GM20431 (cell line): ENCODE measurements around the gene ANO5.

Experiments
- in situ Hi-C: fragments of 300-500 bp; cut with MseI, MboI; formaldehyde crosslinking; loops from one replicate; pipeline ENCODE4 v1.15.0; 2020; ENCODE audit warnings: low sequenced_read_pairs; ENCODE audit not compliant: unreplicated experiment

ANO5 gene, protein sequence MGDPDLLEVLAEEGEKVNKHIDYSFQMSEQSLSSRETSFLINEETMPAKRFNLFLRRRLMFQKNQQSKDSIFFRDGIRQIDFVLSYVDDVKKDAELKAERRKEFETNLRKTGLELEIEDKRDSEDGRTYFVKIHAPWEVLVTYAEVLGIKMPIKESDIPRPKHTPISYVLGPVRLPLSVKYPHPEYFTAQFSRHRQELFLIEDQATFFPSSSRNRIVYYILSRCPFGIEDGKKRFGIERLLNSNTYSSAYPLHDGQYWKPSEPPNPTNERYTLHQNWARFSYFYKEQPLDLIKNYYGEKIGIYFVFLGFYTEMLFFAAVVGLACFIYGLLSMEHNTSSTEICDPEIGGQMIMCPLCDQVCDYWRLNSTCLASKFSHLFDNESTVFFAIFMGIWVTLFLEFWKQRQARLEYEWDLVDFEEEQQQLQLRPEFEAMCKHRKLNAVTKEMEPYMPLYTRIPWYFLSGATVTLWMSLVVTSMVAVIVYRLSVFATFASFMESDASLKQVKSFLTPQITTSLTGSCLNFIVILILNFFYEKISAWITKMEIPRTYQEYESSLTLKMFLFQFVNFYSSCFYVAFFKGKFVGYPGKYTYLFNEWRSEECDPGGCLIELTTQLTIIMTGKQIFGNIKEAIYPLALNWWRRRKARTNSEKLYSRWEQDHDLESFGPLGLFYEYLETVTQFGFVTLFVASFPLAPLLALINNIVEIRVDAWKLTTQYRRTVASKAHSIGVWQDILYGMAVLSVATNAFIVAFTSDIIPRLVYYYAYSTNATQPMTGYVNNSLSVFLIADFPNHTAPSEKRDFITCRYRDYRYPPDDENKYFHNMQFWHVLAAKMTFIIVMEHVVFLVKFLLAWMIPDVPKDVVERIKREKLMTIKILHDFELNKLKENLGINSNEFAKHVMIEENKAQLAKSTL

DNA sequence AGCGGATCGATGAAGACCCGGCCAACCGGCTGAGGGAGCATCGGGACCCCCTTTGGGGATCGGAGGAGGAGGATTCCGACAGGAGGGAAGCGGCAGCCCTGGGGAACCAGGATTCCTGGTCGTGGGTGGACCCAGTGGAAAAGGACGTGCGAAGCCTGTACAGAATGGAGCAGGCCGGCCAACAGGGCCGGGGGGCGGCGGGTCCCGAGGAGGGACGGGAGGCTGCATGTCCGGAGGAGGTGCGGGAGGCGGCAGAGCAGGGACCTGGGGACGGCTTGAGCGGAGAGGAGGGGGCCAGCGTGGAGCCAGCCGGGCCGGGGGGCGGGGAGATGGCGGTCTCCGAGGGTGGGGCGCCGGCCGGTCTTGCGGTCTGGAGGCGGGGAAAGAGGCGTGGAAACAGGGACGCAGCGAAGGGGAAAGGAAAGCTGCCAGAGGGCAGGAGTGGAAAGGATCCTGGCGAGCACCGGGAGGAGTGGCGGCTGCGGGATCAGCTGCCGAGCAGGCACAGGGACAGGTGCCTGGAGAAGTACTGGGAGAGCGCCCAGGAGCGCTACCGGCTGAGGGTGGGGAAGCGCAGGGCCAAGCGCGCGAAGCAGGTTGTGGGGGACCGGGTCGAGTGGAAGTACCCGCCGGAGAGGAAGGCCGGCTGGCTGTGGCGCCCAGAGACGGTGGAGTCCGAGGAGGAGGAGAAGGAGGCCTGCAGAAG is at the start of gene ANO5:
Gene ANO5, plus strand, starts transcription at position 444 of the 706 bp plus-strand sequence. CDS start 408 bp downstream, outside the sequence.
- in situ Hi-C loops = loop anchor here (25.0 kb wide), 1 partner anchor 595 kb away; no protein-coding TSS in a partner anchor

DNA sequence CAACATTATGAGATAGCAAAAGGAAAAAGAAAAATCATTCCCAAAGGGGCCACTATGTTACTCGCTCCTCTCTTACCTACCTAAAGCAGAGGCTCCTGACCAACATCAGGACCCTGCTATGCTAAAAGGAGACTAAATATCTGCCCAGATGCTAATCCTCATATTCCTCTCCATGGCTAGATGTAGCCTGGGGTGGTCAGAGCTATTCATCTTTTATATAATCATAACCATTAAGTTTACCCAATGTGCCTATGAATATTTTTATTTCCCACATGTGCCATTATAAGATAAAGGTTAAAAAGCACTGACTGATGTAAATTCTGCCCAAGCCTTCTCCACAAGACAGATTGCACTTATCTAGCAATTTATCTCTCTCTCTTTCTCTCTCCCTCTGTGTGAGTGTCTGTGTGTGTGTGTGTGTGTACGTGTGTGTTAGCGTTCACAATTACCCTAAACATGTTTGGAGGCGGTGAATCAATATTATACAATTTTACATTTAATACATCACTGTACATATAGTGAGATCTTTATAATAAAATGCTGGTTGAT is 41.2 kb upstream of the ANO5 start:
- in situ Hi-C loops = no loop called here

GRCh38 chr11:22157531-22157930 is 35.4 kb upstream of the ANO5 start:
- in situ Hi-C loops = no loop called here

DNA sequence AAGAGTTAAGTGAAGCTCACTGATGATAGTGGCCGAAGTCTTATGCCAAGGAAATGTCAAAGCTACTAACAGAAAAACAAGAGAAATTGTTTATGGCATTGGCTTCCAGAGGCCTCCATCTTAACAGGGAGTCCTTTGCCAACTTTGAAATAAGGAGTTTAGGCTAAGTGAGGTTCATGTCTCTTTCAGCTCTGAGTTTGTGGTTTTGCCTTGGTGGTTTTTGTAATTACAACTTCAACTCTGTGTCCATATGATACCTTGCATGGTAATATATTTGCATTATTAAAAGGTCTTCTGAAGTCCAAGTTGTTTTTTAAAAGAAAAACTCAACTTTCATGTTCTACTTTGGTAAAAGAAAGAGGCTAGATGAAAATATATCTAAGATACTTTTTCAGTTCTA is 31.4 kb upstream of the ANO5 start:
- in situ Hi-C loops = loop anchor here (10.0 kb wide), 1 partner anchor 143 kb away; no protein-coding TSS in a partner anchor

DNA sequence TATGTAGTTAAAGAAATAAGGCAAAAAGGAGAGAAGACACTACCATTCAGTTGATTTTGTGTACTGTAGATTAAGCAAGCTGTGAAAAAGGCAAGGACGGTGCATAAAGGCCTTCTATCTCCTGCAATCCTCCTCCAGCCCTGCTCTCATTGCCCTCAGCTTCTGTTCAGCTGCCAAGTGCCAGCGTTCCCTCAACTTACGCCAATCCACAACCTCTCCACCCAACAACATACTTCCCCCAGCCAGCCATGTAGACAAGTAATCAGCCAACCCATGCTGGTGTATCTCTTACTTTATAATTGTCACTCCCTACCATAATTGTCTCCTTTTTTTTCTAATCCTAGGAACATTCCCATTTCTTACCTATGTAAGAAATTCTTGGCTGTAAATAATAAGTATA is 30.1 kb upstream of the ANO5 start:
- in situ Hi-C loops = loop anchor here (10.0 kb wide), 1 partner anchor 142 kb away; no protein-coding TSS in a partner anchor

DNA sequence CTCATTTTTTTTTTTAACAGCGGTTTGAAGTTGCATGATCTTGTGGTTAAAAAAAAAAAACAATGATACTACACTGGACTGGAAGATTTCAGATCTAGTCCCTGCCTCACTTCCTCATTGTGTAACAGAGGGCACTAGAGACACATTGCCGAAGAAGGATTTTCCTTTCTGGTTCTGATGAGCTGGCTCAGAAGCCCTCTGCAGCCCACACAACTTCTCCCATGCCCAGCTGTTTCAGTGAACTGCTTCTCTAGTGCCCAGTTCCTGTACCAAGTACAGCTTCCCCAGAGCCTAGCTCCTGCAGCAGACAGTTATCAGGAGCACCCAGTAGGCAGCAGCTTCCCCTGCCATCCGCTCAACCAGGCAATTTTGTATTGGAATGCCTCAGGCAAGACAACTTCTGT is 29.5 kb upstream of the ANO5 start:
- in situ Hi-C loops = loop anchor here (10.0 kb wide), 1 partner anchor 141 kb away; no protein-coding TSS in a partner anchor

DNA sequence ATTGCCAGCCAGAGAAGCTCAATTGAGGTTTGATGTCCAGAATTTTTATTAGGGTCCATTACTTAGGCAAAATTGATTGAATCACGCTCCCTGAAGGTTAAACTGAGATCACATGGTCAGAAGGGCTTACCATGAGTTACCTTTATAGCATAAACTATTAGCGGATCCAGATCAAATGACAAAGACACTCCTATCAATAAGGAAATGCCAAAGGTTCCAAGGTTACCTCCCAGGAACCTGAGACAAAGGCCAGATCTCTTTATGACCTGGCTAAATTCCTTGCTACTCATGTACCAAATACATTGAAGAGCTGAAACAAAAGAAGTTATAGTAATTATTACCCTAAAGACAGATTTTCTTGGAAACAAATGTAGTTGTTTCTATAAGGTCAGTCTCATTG is 27.8 kb upstream of the ANO5 start:
- in situ Hi-C loops = loop anchor here (10.0 kb wide), 1 partner anchor 140 kb away; no protein-coding TSS in a partner anchor

- in situ Hi-C loops = loop anchor here (10.0 kb wide), 1 partner anchor 139 kb away; no protein-coding TSS in a partner anchor
Observed at GRCh38 chr11:22165759-22166513, 26.9 kb upstream of the ANO5 start.

GRCh38 chr11:22169833-22170232 is 23.1 kb upstream of the ANO5 start:
- in situ Hi-C loops = loop anchor here (10.0 kb wide), 1 partner anchor 135 kb away; no protein-coding TSS in a partner anchor

DNA sequence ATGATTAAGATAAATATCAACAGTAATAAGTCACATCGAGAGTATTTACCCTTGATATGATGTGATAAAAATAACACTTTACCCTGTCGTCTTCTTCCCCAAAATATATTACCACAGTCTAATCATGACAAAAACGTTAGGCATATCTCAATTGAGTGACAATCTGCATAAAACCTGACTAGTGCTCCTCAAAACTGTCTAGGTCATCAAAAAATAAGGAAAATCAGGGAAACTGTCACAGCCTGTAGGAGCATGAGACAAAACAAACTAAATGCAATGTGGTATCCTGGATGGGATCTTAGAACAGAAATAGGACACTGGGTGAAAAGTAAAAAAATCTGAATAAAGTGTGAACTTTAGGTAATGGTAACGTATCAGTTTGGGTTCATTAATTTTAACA is 19.4 kb upstream of the ANO5 start:
- in situ Hi-C loops = no loop called here

DNA sequence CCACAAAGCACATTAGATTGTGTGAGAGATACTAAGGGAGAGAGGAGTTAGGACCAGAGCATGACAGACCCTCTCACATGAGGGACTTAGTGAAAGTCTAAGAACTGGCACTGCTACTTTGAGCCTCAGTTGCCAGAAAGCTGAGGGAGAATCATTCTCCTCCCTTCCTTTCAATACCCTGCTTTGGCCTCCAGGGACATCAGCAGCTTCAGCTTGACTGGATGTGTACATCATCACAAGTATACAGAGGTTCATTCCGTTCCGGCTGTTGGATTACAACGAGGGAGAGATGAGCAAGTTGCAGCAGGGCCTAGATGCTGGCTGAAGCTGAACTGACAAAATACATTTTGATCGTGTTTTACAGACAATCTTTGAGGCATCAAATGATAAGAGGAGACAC is 15.7 kb upstream of the ANO5 start:
- in situ Hi-C loops = loop anchor here (25.0 kb wide), 1 partner anchor 610 kb away; no protein-coding TSS in a partner anchor

DNA sequence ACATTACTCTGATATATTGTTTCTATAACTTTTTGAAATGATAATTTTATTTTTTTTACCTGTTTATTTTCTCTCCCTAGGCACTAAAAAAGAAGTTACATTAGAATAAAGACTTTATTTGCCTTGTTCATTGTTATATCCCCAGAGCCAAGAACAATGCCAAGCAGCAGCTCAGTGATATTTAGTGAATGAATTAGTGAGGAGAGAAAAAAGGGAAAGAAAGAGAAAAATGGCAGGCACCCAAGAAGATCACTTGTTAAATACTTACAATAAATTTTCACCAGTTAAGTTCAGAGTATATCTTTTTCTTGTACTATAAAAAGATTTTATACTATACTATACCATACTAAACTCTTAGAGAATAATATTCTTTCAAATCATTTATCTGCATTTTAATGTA is 13.3 kb upstream of the ANO5 start:
- in situ Hi-C loops = loop anchor here (25.0 kb wide), 1 partner anchor 608 kb away; no protein-coding TSS in a partner anchor

- in situ Hi-C loops = loop anchor here (25.0 kb wide), 1 partner anchor 607 kb away; no protein-coding TSS in a partner anchor
Observed at GRCh38 chr11:22180131-22180530, 12.8 kb upstream of the ANO5 start.

DNA sequence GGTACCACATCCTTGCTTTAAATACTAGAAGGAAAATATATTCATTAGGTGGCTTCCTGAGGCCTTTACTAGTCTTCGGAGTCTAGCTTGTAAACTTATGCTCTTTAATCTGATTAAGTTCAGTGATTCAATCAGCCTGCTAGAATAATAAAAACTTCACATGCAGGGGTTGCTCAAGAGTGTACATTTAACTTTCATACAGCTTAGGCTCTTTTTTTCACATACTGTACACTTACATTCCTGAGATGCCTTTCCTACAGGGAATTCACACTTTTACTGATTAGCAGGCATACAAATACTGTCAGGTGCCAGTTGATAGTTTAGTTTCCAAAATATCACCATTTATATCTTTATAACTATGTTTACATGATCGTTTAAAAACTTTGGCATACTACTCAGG is 3.2 kb upstream of the ANO5 start:
- in situ Hi-C loops = loop anchor here (25.0 kb wide), 1 partner anchor 598 kb away; no protein-coding TSS in a partner anchor

DNA sequence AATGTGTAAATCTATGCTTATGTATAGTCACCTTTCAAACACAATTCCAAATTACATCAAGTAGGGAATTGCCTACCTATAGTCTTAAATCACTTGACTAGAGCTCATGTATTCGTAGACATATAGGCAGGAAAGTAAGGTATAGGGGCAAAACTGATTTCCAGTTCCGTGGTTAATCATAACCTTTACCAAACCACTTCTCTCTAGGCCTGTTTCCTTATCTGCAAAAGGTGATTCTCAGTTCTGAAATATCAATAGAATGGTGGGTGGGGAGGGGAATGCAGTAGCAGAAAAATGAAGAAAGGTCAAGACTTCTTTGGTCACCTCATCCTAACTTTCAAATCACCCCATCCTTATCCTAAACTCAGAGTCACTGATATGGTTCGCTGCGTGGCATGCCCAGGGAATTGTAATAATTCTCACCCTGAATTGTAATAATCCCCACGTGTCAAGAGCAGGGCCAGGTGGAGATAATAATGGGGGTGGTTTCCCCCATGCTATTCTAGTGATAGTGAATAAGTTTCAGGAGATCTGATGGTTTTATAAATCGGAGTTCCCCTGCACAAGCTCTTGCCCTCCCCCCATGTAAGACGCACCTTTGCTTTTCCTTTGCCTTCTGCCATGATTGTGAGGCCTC is 1.9 kb upstream of the ANO5 start:
- in situ Hi-C loops = loop anchor here (25.0 kb wide), 1 partner anchor 596 kb away; no protein-coding TSS in a partner anchor

DNA sequence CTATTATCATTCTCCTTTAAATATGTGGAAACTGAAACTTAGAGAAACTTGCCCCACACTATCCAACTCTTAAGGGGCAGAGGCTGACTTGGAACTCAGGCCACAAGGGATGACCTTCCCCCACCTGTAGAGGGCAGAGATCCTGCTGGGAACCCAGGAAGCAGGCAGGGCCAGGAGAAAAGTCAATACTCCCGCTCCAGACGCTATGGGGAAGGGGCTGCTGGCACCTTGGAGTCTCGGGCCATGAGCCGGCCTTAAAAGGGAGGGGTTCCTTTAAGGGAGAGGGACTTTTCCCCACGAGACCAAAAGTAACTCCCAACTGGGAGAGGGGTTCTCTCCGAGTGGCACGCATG is 620 bp upstream of the ANO5 start:
- in situ Hi-C loops = loop anchor here (25.0 kb wide), 1 partner anchor 595 kb away; no protein-coding TSS in a partner anchor

DNA sequence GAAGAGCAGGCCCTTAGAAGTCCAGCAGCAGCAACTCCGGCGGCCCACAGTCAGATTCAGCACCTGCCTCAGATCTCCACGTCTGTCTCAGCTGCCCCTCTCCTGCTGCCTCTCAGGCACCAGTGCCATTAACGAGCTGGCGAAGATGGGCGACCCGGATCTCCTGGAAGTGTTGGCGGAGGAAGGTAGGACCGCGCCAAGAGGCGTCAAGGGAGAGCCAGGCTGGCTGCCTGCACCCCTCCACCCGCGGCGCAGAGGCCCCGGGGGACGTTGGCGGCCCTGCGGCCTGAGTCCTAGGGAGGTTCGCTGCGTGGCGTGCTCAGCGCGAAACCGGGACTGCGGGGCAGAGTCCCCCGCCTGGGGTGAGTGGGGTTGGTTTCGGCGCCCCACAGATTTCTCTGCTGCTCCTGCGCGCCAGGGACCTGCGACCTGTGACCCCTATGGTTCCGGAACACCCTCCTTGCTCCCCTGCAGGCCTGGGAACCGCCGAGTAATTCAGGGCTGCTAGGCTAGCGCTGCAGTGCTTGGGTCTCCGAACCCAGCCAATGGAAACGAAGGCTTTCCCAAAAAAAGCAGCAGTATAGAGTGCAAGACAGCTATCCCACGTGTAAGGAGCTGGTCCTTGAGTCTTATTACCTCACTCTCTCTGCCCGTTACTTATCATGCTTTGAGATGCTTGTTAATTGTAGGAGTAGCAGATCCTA is 615 bp downstream of the ANO5 start:
- in situ Hi-C loops = loop anchor here (25.0 kb wide), 1 partner anchor 594 kb away; no protein-coding TSS in a partner anchor
